Ectodermal cell (in vitro differentiated cells): ENCODE data around the gene NCKAP5L.
"Not testable (repeated sequence)": the region's sequence is repeated elsewhere in the genome, so short reads cannot be mapped to it uniquely, and the experiment has no call there.

Source experiments
- H3K27ac ChIP-seq: 2 replicates; pipeline ENCODE4 v1.7.0; 2013; ENCODE audit warnings: mild to moderate bottlenecking, low read depth, low read length; ENCODE audit not compliant: insufficient read depth, poor library complexity, severe bottlenecking
- H3K27me3 ChIP-seq: 2 replicates; pipeline ENCODE4 v1.7.0; 2013; ENCODE audit warnings: mild to moderate bottlenecking, low read length; ENCODE audit not compliant: insufficient read depth, control insufficient read depth, poor library complexity, severe bottlenecking
- H3K36me3 ChIP-seq: one replicate; pipeline ENCODE4 v1.7.0; 2013; ENCODE audit warnings: low read length; ENCODE audit not compliant: control insufficient read depth, insufficient read depth
- H3K4me1 ChIP-seq: one replicate; pipeline ENCODE4 v1.7.0; 2013; ENCODE audit warnings: low read length; ENCODE audit not compliant: control insufficient read depth, insufficient read depth
- H3K4me3 ChIP-seq: 2 replicates; pipeline ENCODE4 v1.7.0; 2013; ENCODE audit warnings: low read depth, low read length, control low read depth; ENCODE audit not compliant: insufficient read depth
- H3K9me3 ChIP-seq: 2 replicates; pipeline ENCODE4 v1.7.0; 2013; ENCODE audit warnings: mild to moderate bottlenecking, low read length, moderate library complexity; ENCODE audit not compliant: control insufficient read depth
- WGBS, 2 experiments: methylation state at CpG; one replicate each; pipeline ENCODE4 v1.1.7; 2013; ENCODE audit warnings: missing lambda C conversion rate in 2 of 2; 5-methylcytosine and 5-hydroxymethylcytosine counted together

NCKAP5L gene

DNA sequence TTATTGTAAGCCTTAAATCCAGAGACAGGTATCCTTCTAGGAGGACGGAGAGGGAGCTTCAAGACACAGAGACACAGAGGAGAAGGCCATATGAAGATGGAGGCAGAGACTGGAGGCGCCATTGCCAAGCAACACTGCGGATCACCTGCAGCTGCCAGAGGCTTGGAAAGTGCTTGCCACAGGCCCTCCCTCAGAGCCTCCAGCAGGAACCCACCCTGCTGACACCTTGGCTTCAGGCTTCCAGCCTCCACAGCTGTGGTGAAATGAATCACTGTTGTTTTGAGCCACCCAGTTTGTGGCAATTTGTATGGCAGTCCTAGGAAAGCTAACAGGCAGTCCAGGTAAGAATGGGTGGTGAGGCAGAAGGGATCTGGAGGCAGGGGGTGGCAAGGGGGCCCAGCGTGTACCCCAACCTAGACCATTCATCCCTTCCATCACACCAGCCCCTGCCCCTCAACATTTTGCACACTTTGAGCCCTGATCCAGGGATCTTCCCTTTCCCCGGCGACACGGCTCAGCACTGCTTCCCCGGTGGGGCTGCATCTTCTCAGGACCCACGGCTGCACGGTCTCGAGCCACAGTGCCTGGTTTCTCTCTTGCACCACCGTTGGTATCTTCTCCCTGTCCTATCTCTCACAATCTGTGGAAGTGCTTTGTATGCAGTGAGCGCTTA lies 37.0 kb upstream of the NCKAP5L start:
- no peaks in the 10 kb centered on the region for H3K9me3 ChIP-seq
- 89 to 90% methylated on average over 13 of the region's 13 CpGs for WGBS, 2 experiments
- no peak overlapping the region for H3K4me3 ChIP-seq
- H3K27me3 ChIP-seq, result peaks cover 5% of the 10 kb centered on the region
- H3K36me3 ChIP-seq, result no peaks in the 10 kb centered on the region
- H3K4me1 ChIP-seq, result no peaks in the 10 kb centered on the region
- no peak overlapping the region for H3K27ac ChIP-seq

DNA sequence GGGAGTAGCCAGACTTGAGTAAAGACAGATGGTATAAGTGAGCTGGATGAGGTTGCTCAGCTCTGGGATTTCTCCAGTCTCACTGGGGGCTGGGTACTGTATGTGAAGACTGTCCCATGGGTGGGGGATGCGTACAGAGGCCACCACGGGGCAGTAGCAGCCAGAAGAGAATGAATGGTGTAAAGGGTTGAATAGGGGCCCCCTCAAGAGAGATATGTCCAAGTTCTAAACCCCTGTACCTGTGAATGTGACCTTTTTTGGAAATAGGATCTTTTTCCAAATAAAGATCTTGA lies 36.5 kb upstream of the NCKAP5L start:
- H3K9me3 ChIP-seq, result no peaks in the 10 kb centered on the region
- no peaks in the 10 kb centered on the region for H3K4me1 ChIP-seq
- no peak overlapping the region for H3K27ac ChIP-seq
- peaks cover 5% of the 10 kb centered on the region for H3K27me3 ChIP-seq
- H3K36me3 ChIP-seq, result no peaks in the 10 kb centered on the region
- no peak overlapping the region for H3K4me3 ChIP-seq
- 82 to 85% methylated on average over 2 of the region's 2 CpGs for WGBS, 2 experiments

DNA sequence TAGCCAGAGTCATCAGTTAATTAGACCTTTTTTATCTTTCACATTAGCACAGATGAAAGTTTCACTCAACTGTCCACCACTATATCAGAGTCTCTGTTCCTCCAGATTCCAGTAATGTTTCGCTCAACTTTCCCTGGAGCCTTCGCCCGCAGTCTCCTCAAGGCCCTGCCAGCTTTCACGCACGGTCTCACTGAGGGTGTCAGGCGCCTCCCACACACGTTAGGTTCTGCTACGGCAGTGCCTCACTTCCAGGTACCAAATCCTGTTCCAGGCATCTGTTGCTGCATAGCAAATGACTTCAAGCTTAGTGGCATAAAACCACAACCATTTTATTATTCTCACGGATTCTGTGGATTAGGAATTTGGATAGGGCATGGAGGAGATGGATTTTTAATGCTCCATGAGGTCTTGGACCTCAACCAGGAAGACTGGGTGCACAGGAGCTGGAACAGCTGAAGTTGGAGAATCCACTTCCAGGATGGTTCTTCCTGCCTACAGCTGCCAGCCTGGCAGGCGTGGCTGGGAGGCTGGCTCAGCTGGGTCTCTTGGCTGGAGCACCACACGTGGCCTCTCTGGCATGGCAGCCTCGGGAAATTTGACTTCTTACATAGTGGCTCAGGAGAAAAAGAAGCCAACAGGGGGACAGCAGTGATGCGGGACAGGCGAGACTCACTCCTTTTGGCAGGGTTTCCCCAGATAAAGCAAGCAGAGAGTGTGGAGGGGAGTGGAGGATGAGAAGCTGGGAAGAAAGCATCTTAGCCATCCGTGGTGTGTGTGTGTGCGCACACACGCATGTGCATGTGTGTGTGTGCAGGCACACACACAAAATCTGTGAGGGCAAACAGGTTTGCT lies 36.0 kb upstream of the NCKAP5L start:
- 87 to 88% methylated on average over 17 of the region's 17 CpGs for WGBS, 2 experiments
- Histone ChIP-seq H3K4me3 (no peak overlapping the region), H3K36me3 (no peaks in the 10 kb centered on the region), H3K4me1 (no peaks in the 10 kb centered on the region), H3K27me3 (peaks cover 5% of the 10 kb centered on the region), H3K9me3 (no peaks in the 10 kb centered on the region), H3K27ac (no peak overlapping the region)

DNA sequence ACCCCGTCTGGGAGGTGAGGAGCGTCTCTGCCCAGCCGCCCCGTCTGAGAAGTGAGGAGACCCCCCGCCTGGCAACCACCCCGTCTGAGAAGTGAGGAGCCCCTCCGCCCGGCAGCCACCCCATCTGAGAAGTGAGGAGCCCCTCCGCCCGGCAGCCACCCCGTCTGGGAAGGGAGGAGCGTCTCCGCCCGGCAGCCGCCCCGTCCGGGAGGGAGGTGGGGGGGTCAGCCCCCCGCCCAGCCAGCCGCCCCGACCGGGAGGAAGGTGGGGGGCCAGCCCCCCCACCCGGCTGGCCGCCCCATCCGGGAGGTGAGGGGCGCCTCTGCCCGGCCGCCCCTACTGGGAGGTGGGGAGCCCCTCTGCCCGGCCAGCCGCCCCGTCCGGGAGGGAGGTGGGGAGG lies 32.7 kb upstream of the NCKAP5L start:
- H3K36me3 ChIP-seq, H3K27me3 ChIP-seq, H3K4me1 ChIP-seq, H3K9me3 ChIP-seq, H3K27ac ChIP-seq, H3K4me3 ChIP-seq: not testable (repeated sequence)
- 96 to 98% methylated on average over 27 to 31 of the region's 31 CpGs for WGBS, 2 experiments

DNA sequence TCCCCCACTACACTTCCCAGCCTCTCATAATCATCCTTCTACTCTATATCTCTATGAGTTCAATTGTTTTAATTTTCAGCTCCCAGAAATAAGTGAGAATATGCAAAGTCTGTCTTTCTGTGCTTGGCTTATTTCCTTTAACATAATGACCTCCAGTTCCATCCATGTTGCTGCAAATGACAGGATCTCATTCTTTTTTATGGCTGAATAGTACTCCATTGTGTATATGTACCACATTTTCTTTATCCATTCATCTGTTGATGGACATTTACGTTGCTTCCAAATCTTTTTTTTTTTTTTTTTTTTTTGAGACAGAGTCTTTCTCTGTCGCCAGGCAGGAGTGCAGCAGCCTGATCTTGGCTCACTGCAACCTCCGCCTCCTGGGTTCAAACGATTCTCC lies 27.7 kb upstream of the NCKAP5L start:
- not testable (repeated sequence) for H3K4me3 ChIP-seq

DNA sequence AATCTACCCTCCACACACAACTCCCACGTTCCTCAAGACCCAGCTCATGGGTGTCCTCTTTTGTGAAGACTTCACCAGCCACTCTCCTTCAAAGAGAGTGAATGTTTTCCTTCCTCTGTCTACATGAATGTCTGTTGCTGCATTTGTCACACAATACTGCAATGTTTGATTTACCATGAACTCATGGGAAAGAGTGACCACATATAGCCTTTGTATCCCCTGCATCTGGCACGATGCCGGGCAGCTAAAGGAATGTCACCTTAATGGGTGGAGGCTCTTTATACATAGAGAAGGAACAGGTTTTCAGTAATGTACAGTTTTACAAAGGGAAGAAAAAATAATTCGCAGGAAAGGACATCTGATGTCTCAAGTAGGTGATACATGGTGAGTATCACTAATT lies 26.8 kb upstream of the NCKAP5L start:
- Histone ChIP-seq H3K36me3 (no peaks in the 10 kb centered on the region), H3K9me3 (no peaks in the 10 kb centered on the region), H3K4me1 (no peaks in the 10 kb centered on the region), H3K27ac (no peak overlapping the region), H3K4me3 (no peak overlapping the region), H3K27me3 (no peaks in the 10 kb centered on the region)
- WGBS, 2 experiments, result 92 to 93% methylated on average over 3 to 4 of the region's 4 CpGs

More for the DNA sequence above, 27.7 kb upstream of the NCKAP5L start:
- not testable (repeated sequence) for H3K36me3 ChIP-seq, H3K9me3 ChIP-seq, H3K4me1 ChIP-seq, H3K27ac ChIP-seq, H3K27me3 ChIP-seq
- WGBS, 2 experiments, result 94 to 95% methylated on average over 4 of the region's 4 CpGs

DNA sequence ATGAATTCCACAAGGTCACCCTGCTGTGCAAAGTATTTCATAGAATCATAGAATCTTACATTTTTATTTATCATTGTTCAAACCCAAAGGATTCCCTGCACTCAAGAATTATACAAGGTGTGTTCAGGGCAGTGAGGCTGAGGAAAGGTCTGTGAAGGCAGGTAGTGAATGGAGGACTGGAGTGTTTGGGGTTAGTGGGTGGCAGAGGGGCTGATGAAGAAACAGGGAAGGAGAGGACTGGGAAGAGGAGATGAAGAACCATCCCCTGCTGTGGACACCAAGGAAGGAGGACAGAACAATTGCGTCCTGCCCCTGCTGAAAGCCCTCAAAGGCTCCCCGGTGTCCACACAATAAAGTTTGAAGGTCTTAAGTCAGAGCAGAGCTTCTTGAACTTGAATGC lies 25.5 kb upstream of the NCKAP5L start:
- Histone ChIP-seq H3K36me3 (no peaks in the 10 kb centered on the region), H3K4me3 (no peak overlapping the region), H3K27ac (no peak overlapping the region), H3K4me1 (no peaks in the 10 kb centered on the region), H3K9me3 (no peaks in the 10 kb centered on the region), H3K27me3 (peaks cover 4% of the 10 kb centered on the region)
- 56 to 62% methylated on average over 2 of the region's 2 CpGs for WGBS, 2 experiments

DNA sequence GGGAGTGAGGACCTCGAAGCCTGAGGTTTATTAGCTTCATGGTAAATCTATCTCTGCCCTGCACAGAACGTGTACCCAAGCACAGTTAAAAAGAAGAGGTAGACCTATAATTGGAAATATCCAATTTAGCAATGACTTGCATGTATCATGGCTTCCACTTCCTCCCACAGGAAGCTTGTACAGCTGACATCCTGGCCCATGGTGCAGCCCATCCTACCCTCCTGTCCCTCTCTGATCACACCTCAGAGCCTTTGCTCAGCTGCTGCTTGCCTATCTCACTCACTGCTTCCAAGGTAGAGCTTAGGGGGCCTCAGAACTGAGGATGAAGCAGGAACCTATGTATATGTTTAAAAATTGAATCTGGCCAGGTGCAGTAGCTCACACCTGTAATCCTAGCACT lies 18.9 kb upstream of the NCKAP5L start:
- no peak overlapping the region for H3K27ac ChIP-seq
- no peaks in the 10 kb centered on the region for H3K36me3 ChIP-seq
- H3K4me3 ChIP-seq, result no peak overlapping the region
- no peaks in the 10 kb centered on the region for H3K9me3 ChIP-seq
- 69 to 72% methylated on average over 2 of the region's 2 CpGs for WGBS, 2 experiments
- peaks cover 12% of the 10 kb centered on the region for H3K27me3 ChIP-seq
- H3K4me1 ChIP-seq, result no peaks in the 10 kb centered on the region

DNA sequence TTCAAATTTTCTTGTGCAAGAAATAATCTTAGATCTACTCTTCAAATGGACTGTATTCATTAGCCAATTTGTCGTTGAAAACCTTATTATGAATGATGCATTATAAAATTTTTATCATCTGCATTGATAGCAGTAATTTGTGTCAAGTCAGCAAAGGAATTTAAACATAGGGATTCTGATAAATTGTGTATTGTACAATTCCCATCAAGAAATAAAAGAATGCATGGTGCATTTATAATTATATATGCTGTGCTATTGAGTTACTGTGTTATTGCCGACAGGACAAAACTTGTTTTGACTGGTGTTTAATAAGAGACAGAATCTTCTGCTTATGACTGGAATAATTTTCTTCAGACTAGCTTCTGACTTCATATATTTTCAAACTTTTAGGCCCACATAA lies 17.8 kb upstream of the NCKAP5L start:
- Histone ChIP-seq H3K4me3 (no peak overlapping the region), H3K36me3 (no peaks in the 10 kb centered on the region), H3K4me1 (no peaks in the 10 kb centered on the region), H3K27me3 (peaks cover 12% of the 10 kb centered on the region), H3K27ac (no peak overlapping the region), H3K9me3 (no peaks in the 10 kb centered on the region)
- WGBS, 2 experiments, result 100% methylated on average over 1 to 2 of the region's 2 CpGs

DNA sequence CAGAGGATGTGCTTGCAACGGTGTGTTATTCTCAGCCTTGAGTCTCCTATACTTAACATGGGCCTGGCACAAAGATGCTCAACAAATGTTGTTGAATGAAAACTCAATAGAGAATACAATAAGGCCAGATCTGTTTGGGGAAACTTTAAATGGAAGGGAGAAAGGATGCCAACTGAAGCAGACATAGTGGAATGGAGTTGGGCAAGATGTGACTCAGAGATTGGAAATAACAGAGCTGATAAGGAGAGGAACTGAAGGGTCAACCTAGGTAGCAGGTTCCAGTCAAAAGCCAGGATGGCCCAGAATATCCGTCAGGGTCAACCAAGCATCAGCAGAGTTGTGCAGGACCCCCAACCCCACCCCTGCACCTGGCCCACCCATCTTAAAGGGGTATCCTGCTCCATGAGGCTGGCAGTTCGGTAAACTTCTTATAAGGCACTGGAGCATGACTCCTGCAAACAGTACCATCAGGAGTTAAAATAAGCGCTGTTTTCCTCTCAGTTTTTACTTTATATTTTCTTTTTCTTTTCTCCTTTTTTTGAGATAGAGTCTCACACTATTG lies 15.7 kb upstream of the NCKAP5L start:
- no peak overlapping the region for H3K4me3 ChIP-seq
- 95 to 97% methylated on average over 4 of the region's 4 CpGs for WGBS, 2 experiments

More for the DNA sequence above, 15.7 kb upstream of the NCKAP5L start:
- Histone ChIP-seq H3K27me3 (peaks cover 11% of the 10 kb centered on the region), H3K27ac (no peak overlapping the region), H3K9me3 (no peaks in the 10 kb centered on the region), H3K4me1 (no peaks in the 10 kb centered on the region), H3K36me3 (no peaks in the 10 kb centered on the region)
